ENCODE data around the gene KCTD15.

DNA sequence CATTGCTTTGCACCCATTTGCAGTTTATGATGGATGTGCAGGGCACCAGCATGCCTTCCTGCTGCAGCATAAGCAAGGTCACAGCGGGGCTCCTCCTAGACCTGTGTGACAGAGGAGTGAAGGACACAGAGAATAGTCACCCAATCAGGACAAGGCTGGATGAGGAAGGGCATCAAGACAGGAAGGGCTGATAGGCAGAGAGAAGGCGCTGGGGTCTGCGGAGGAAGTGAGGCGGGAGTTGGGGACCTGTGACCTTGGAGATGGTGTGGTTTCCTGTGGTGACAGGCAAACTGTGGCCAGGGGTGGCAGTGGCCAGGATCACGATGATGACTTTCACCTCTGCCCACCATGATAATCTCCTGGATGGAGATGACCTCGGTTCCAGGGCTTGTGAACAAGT is 16.4 kb upstream of the KCTD15 start:
- TF ChIP-seq, protein P1, sequence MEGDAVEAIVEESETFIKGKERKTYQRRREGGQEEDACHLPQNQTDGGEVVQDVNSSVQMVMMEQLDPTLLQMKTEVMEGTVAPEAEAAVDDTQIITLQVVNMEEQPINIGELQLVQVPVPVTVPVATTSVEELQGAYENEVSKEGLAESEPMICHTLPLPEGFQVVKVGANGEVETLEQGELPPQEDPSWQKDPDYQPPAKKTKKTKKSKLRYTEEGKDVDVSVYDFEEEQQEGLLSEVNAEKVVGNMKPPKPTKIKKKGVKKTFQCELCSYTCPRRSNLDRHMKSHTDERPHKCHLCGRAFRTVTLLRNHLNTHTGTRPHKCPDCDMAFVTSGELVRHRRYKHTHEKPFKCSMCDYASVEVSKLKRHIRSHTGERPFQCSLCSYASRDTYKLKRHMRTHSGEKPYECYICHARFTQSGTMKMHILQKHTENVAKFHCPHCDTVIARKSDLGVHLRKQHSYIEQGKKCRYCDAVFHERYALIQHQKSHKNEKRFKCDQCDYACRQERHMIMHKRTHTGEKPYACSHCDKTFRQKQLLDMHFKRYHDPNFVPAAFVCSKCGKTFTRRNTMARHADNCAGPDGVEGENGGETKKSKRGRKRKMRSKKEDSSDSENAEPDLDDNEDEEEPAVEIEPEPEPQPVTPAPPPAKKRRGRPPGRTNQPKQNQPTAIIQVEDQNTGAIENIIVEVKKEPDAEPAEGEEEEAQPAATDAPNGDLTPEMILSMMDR (IDR thresholded peaks at IDR 0.05), result no peak
- TF ChIP-seq POLR2A (IDR thresholded peaks at IDR 0.05), result no peak

Data from thyroid gland (tissue), 4 donors.